NCI-H1436 (cell line): ENCODE results near the gene ZSWIM4.
A peak's percentile ranks its signal among the peaks of the same experiment; 100 is the strongest.
"Not testable (repeated sequence)": the region's sequence is repeated elsewhere in the genome, so short reads cannot be mapped to it uniquely, and the experiment has no call there.

Experiments
- DNase-seq: peaks from one replicate; lab custom pipeline; 2025; lab: John Stamatoyannopoulos, UW

ZSWIM4 gene

GRCh38 chr19:13849991-13850909, 55.0 kb downstream of the ZSWIM4 start:
- DNase-seq: peak; percentile 67

- DNase-seq: no peak
Measured at GRCh38 chr19:13850910-13851733, 55.9 kb downstream of the ZSWIM4 start.

- not testable (repeated sequence) for DNase-seq
Measured at GRCh38 chr19:13851734-13852114, 56.5 kb downstream of the ZSWIM4 start.

- DNase-seq: not testable (repeated sequence)
Measured at GRCh38 chr19:13852171-13852707, 57.0 kb downstream of the ZSWIM4 start.

- no peak for DNase-seq
Measured at GRCh38 chr19:13856497-13856896, 61.3 kb downstream of the ZSWIM4 start.

GRCh38 chr19:13859361-13859880, 64.2 kb downstream of the ZSWIM4 start:
- DNase-seq: no peak

GRCh38 chr19:13860679-13861391, 65.6 kb downstream of the ZSWIM4 start:
- no peak for DNase-seq

GRCh38 chr19:13861392-13861713, 66.1 kb downstream of the ZSWIM4 start:
- no peak for DNase-seq

GRCh38 chr19:13861714-13862531, 66.7 kb downstream of the ZSWIM4 start:
- DNase-seq: peak; percentile 66

GRCh38 chr19:13864046-13864666, 68.9 kb downstream of the ZSWIM4 start:
- no peak for DNase-seq

GRCh38 chr19:13864667-13865570, 69.7 kb downstream of the ZSWIM4 start:
- DNase-seq: no peak

GRCh38 chr19:13865571-13866462, 70.6 kb downstream of the ZSWIM4 start:
- no peak for DNase-seq

- no peak for DNase-seq
Measured at GRCh38 chr19:13866463-13867046, 71.3 kb downstream of the ZSWIM4 start.

- no peak for DNase-seq
Measured at GRCh38 chr19:13868663-13869062, 73.4 kb downstream of the ZSWIM4 start.

GRCh38 chr19:13869281-13869680, 74.0 kb downstream of the ZSWIM4 start:
- no peak for DNase-seq

GRCh38 chr19:13870873-13871272, 75.6 kb downstream of the ZSWIM4 start:
- DNase-seq: no peak

- no peak for DNase-seq
Measured at GRCh38 chr19:13872339-13872694, 77.1 kb downstream of the ZSWIM4 start.
